Thoracic aorta (tissue), 2 donors: Measurements from ENCODE around the gene KIAA1755. TPM values are rescaled to one million over a fixed set of nuclear protein-coding genes. Genes with fewer than 3 reads are reported as not detected.

Experiments used
- ATAC-seq: fragments of 150-250 bp; one replicate; pipeline ENCODE4 v1.8.0; 2017; ENCODE audit warnings: low read depth; ENCODE audit not compliant: insufficient number of reproducible peaks, low FRiP score
- DNase-seq: peaks from one replicate; pipeline ENCODE4 v3.0.0-alpha.2; 2020; ENCODE audit warnings: low spot score
- H3K27ac ChIP-seq, 2 donors: fragments of 200-600 bp; sonication (generic); 1 replicate in 1 of 2; 2 replicates in 1 of 2; pipeline ENCODE4 v1.5.1; 2016; ENCODE audit warnings: mild to moderate bottlenecking in 2 of 2, moderate library complexity in 2 of 2
- H3K27me3 ChIP-seq: fragments of 200-600 bp; sonication (generic); replicated peaks from 2 replicates; pipeline ENCODE4 v1.6.0; 2016; ENCODE audit warnings: mild to moderate bottlenecking; ENCODE audit not compliant: insufficient read depth
- H3K36me3 ChIP-seq: fragments of 200-600 bp; sonication (generic); one replicate; pipeline ENCODE4 v1.5.1; 2016
- H3K4me1 ChIP-seq, 2 donors: fragments of 200-600 bp; sonication (generic); 1 replicate in 1 of 2; 2 replicates in 1 of 2; pipeline versions ENCODE4 v1.5.1 to v1.6.0; 2016; ENCODE audit warnings: low read depth in 2 of 2, mild to moderate bottlenecking in 1 of 2; ENCODE audit not compliant: control insufficient read depth in 1 of 2
- H3K4me3 ChIP-seq: fragments of 200-600 bp; sonication (generic); 2 replicates; pipeline ENCODE4 v1.5.1; 2016; ENCODE audit warnings: mild to moderate bottlenecking
- H3K9me3 ChIP-seq: fragments of 200-600 bp; sonication (generic); 2 replicates; pipeline ENCODE4 v1.5.1; 2016
- CTCF ChIP-seq: fragments of 200-600 bp; sonication (generic); IDR thresholded peaks from one replicate; pipeline ENCODE4 v1.5.1; 2019; ENCODE audit warnings: antibody characterized with exemption
- total RNA-seq, 2 donors: library from RNA; depleted of rRNA; stranded (reverse); fragments of >200 nt; gene quantifications; one replicate each; pipeline versions ENCODE4 v1.1.0 to v1.2.3, GENCODE V29; 2016

KIAA1755 gene
- total RNA-seq, 2 donors from 2014 or later, result 11.0 to 45.4 TPM

- H3K4me3 ChIP-seq, result no peak overlapping the region
Observed at GRCh38 chr20:38221119-38221589, 39.4 kb downstream of the KIAA1755 start.

GRCh38 chr20:38220587-38221118 is 39.9 kb downstream of the KIAA1755 start:
- ATAC-seq (no peak), DNase-seq (no peak)
- peaks cover 11% of the 10 kb centered on the region for H3K36me3 ChIP-seq

More at GRCh38 chr20:38221119-38221589, 39.4 kb downstream of the KIAA1755 start:
- peaks cover 14% of the 10 kb centered on the region for H3K36me3 ChIP-seq
- no peak for ATAC-seq
- peak; percentile 90 for TF ChIP-seq CTCF
- no peak overlapping the region for H3K27ac ChIP-seq
- no peaks in the 10 kb centered on the region for H3K27me3 ChIP-seq
- DNase-seq, result no peak
- no peaks in the 10 kb centered on the region for H3K9me3 ChIP-seq
- H3K4me1 ChIP-seq, result peaks cover 3 to 15% of the 10 kb centered on the region in 2 donors

GRCh38 chr20:38219006-38219950 is 41.3 kb downstream of the KIAA1755 start:
- no peak overlapping the region for H3K4me3 ChIP-seq
- no peak for ATAC-seq
- H3K36me3 ChIP-seq, result peaks cover 11% of the 10 kb centered on the region
- no peak overlapping the region for H3K27ac ChIP-seq
- no peaks in the 10 kb centered on the region for H3K27me3 ChIP-seq
- TF ChIP-seq CTCF, result no peak
- no peaks in the 10 kb centered on the region for H3K9me3 ChIP-seq
- peaks cover 3 to 15% of the 10 kb centered on the region in 2 donors for H3K4me1 ChIP-seq
- no peak for DNase-seq

More at GRCh38 chr20:38220587-38221118, 39.9 kb downstream of the KIAA1755 start:
- H3K4me3 ChIP-seq, result no peak overlapping the region
- H3K27ac ChIP-seq, result no peak overlapping the region
- peaks cover 3 to 15% of the 10 kb centered on the region in 2 donors for H3K4me1 ChIP-seq
- no peak for TF ChIP-seq CTCF
- H3K27me3 ChIP-seq, result no peaks in the 10 kb centered on the region
- H3K9me3 ChIP-seq, result no peaks in the 10 kb centered on the region

- Histone ChIP-seq H3K9me3 (no peaks in the 10 kb centered on the region), H3K4me1 (peaks cover 3 to 15% of the 10 kb centered on the region in 2 donors), H3K4me3 (no peak overlapping the region), H3K27ac (peak overlapping the region; percentile 21 to 52), H3K36me3 (peaks cover 9% of the 10 kb centered on the region), H3K27me3 (no peaks in the 10 kb centered on the region)
- ATAC-seq (no peak), DNase-seq (no peak)
- TF ChIP-seq CTCF, result no peak
Observed at GRCh38 chr20:38218566-38218885, 42.0 kb downstream of the KIAA1755 start.
